Stimulated activated memory B cell treated with anti-CD40 and anti-IgM and Interleukin-4, amounts not matched to agents 10 μg/mL and 1 μg/mL and 100 μg/mL, for 72 hours (primary cell): ENCODE measurements around the gene THSD7A.
A peak's percentile ranks its signal among the peaks of the same experiment; 100 is the strongest.

Experiments
- ATAC-seq: fragments of 150-1000 bp; cut with Tn5 transposase; 2 replicates; pipeline ENCODE4 v1.10.0; 2021
- H3K27ac Mint-ChIP-seq: one replicate; pipeline ENCODE4 v1.8.0; 2022; ENCODE audit warnings: mild to moderate bottlenecking, mixed read lengths
- H3K27me3 Mint-ChIP-seq: one replicate; pipeline ENCODE4 v1.8.0; 2022; ENCODE audit warnings: mixed read lengths
- H3K36me3 Mint-ChIP-seq: one replicate; pipeline ENCODE4 v1.8.0; 2022; ENCODE audit warnings: mixed read lengths
- H3K4me1 Mint-ChIP-seq: one replicate; pipeline ENCODE4 v1.8.0; 2022; ENCODE audit warnings: mixed read lengths
- H3K4me3 Mint-ChIP-seq: one replicate; pipeline ENCODE4 v1.8.0; 2022; ENCODE audit warnings: mild to moderate bottlenecking, moderate library complexity, mixed read lengths
- H3K9me3 Mint-ChIP-seq: one replicate; pipeline ENCODE4 v1.8.0; 2022; ENCODE audit warnings: mixed read lengths

THSD7A gene

DNA sequence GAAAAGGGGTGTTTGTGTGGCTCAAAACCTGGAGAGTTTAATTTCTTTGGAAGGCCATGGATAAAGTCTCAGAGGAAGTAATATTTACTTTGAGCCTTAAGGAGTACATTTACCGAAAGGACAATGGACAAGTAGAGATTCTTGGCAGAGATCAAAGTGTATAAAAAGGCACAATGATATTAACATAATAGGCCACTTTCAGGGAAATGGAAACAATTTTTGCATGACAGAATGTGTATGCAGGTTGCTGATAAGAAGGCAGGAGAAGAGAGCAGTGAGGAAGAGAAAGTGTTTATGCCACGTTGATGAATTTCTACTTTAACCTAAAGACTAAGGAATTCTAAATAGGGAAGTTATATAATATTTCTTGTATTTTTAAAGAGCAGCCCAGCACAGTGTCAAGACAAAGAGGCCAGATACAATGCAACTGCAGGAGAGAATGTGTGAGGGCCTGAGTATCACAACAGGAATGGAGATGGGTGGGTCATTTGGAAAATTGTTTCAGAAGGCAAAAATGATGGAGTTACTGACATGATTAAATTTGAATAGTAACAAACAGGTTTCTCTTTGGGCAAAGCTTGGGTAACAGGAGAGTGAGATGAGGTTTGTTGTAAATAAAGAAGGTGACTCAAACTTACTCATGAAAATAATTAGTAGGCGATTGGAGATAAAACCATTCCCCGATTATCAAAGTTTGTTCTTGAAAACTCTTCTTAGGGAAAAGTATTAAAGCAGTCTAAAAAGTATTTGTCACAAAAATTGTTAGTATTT, 84.1 kb downstream of the THSD7A start:
- ATAC-seq = no peak
- H3K9me3 Mint-ChIP-seq = peaks cover 7% of the 10 kb centered on the region
- no peak overlapping the region for H3K4me3 Mint-ChIP-seq
- H3K36me3 Mint-ChIP-seq = no peaks in the 10 kb centered on the region
- H3K27ac Mint-ChIP-seq = no peak overlapping the region
- H3K27me3 Mint-ChIP-seq = no peaks in the 10 kb centered on the region
- H3K4me1 Mint-ChIP-seq = no peaks in the 10 kb centered on the region

GRCh38 chr7:11746591-11746990, 85.4 kb downstream of the THSD7A start:
- Mint-ChIP-seq H3K27me3 (no peaks in the 10 kb centered on the region), H3K9me3 (peaks cover 7% of the 10 kb centered on the region), H3K4me3 (no peak overlapping the region), H3K36me3 (no peaks in the 10 kb centered on the region), H3K4me1 (no peaks in the 10 kb centered on the region), H3K27ac (no peak overlapping the region)
- ATAC-seq = no peak

- ATAC-seq = no peak
- no peaks in the 10 kb centered on the region for H3K27me3 Mint-ChIP-seq
- H3K27ac Mint-ChIP-seq = no peak overlapping the region
These were observed 88.5 kb downstream of the THSD7A start for GRCh38 chr7:11743548-11743947.

GRCh38 chr7:11743016-11743415, 89.0 kb downstream of the THSD7A start:
- no peaks in the 10 kb centered on the region for H3K4me1 Mint-ChIP-seq
- no peak overlapping the region for H3K4me3 Mint-ChIP-seq
- H3K9me3 Mint-ChIP-seq = peaks cover 7% of the 10 kb centered on the region
- no peak overlapping the region for H3K27ac Mint-ChIP-seq
- no peaks in the 10 kb centered on the region for H3K36me3 Mint-ChIP-seq
- no peaks in the 10 kb centered on the region for H3K27me3 Mint-ChIP-seq
- ATAC-seq = no peak

More at GRCh38 chr7:11743548-11743947, 88.5 kb downstream of the THSD7A start:
- Mint-ChIP-seq H3K4me1 (no peaks in the 10 kb centered on the region), H3K36me3 (no peaks in the 10 kb centered on the region), H3K9me3 (peaks cover 7% of the 10 kb centered on the region), H3K4me3 (no peak overlapping the region)

- Mint-ChIP-seq H3K4me3 (no peak overlapping the region), H3K27me3 (no peaks in the 10 kb centered on the region), H3K4me1 (no peaks in the 10 kb centered on the region), H3K36me3 (no peaks in the 10 kb centered on the region), H3K9me3 (peaks cover 4% of the 10 kb centered on the region), H3K27ac (no peak overlapping the region)
- ATAC-seq = no peak
These were observed 89.5 kb downstream of the THSD7A start for GRCh38 chr7:11742496-11742895.

- H3K27ac Mint-ChIP-seq = no peak overlapping the region
- no peak for ATAC-seq
- H3K27me3 Mint-ChIP-seq = no peaks in the 10 kb centered on the region
- no peaks in the 10 kb centered on the region for H3K4me1 Mint-ChIP-seq
- no peak overlapping the region for H3K4me3 Mint-ChIP-seq
- H3K9me3 Mint-ChIP-seq = peaks cover 4% of the 10 kb centered on the region
- no peaks in the 10 kb centered on the region for H3K36me3 Mint-ChIP-seq
These were observed 94.3 kb downstream of the THSD7A start for GRCh38 chr7:11737723-11738122.

DNA sequence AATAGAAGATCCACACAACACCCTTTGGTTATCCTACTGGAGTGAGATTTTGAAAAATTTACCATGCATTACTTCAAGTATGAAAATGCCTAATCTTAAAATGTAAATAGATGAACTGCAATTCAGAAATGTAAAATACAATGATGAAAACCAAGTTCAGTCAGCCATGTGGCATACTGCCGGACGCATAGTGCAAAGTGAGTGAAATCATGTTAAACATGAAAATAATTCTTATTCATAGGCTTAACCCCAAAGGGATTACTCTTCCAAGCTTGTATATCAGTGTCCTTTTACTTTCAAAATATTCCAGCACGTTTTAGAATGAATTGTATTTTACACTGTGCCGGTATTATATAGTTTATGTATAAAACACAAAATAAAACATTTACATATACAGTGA, 99.8 kb downstream of the THSD7A start:
- no peak overlapping the region for H3K27ac Mint-ChIP-seq
- ATAC-seq = no peak

DNA sequence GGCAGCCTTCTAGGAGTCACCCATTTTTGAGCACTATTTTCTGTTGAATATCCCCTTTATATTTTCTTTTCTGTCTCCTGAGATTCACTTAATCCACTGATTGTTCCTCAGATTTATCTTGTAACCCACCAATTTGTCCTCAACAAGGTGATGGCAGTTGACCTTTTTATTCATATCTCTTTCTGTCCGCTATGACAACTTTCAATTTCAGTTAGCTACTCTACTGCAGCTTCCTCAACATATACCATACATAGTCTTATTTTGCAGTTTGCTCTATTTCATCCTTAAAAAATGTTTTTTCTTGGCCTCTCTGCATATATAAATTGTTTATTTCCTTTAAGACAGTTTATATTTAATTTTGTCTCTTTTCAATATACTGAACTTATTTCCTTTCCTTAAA, 101.3 kb downstream of the THSD7A start:
- H3K36me3 Mint-ChIP-seq = no peaks in the 10 kb centered on the region
- no peaks in the 10 kb centered on the region for H3K27me3 Mint-ChIP-seq
- H3K4me1 Mint-ChIP-seq = no peaks in the 10 kb centered on the region
- ATAC-seq = no peak
- H3K27ac Mint-ChIP-seq = no peak overlapping the region
- H3K4me3 Mint-ChIP-seq = no peak overlapping the region
- no peaks in the 10 kb centered on the region for H3K9me3 Mint-ChIP-seq

More for the DNA sequence above, 99.8 kb downstream of the THSD7A start:
- Mint-ChIP-seq H3K36me3 (no peaks in the 10 kb centered on the region), H3K4me3 (no peak overlapping the region), H3K4me1 (no peaks in the 10 kb centered on the region), H3K27me3 (no peaks in the 10 kb centered on the region), H3K9me3 (peaks cover 4% of the 10 kb centered on the region)

DNA sequence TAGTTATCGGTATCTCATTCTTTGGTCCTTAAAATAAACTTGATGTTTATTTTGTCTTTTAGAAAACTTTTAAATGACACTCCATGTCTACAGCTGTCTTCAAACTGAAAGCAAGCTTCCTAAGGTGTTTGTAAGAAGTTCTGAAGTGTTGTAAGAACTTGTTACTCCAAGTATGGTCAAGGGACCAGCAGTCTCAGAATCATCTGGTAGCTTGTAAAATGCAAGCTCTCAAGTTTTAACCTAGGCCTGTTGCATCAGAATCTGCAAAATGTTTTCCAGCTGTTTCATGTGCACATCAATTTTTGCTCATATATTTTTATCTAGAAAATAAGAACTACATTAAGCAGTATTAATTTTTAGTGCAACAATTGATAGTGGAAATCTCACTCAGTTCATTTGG, 104.1 kb downstream of the THSD7A start:
- H3K4me1 Mint-ChIP-seq = no peaks in the 10 kb centered on the region
- no peaks in the 10 kb centered on the region for H3K9me3 Mint-ChIP-seq
- H3K27ac Mint-ChIP-seq = no peak overlapping the region
- H3K27me3 Mint-ChIP-seq = no peaks in the 10 kb centered on the region
- no peak overlapping the region for H3K4me3 Mint-ChIP-seq
- H3K36me3 Mint-ChIP-seq = no peaks in the 10 kb centered on the region
- no peak for ATAC-seq

- Mint-ChIP-seq H3K4me1 (no peaks in the 10 kb centered on the region), H3K27ac (no peak overlapping the region), H3K9me3 (no peaks in the 10 kb centered on the region), H3K36me3 (no peaks in the 10 kb centered on the region), H3K4me3 (no peak overlapping the region), H3K27me3 (no peaks in the 10 kb centered on the region)
- no peak for ATAC-seq
These were observed 105.2 kb downstream of the THSD7A start for GRCh38 chr7:11726794-11727155.

DNA sequence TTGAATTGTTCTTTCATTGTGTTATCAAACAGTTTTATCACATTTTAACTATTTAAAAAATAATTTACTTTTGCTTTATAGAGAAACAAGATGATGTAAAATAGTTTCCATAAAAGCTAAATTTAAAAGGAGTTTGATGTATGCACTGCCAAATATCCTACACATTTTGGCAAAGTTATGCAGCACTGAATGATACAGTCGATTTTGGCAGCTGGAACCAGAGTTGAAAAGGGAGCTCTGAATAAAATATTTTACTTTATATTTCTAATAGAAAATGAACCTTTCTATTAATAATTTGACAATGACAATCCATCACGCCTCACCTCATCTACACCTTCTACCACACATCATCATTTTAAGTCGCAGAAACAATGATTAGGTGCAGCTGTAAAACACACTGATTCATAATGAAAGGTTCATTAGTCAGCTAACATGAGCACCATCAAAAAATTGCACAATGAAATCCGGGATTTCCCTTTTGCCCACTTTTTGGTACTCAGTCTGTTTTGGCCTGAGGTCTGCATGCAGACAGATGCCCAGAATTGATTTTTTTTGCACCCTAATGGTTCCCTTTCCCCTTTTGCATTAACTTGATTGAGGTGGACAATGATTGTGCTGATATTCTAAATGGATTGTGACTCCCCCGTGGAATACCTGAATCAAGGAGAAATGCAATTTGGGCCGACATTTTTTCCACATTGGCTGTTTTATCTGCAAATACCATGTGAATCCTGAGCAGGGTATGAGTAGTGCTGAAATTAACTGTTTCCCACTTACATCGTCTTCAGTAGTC, 105.8 kb downstream of the THSD7A start:
- no peaks in the 10 kb centered on the region for H3K36me3 Mint-ChIP-seq

GRCh38 chr7:11716185-11716584, 115.8 kb downstream of the THSD7A start:
- no peak overlapping the region for H3K4me3 Mint-ChIP-seq
- no peaks in the 10 kb centered on the region for H3K9me3 Mint-ChIP-seq
- no peaks in the 10 kb centered on the region for H3K4me1 Mint-ChIP-seq
- peak; percentile 20 for ATAC-seq
- no peaks in the 10 kb centered on the region for H3K27me3 Mint-ChIP-seq
- no peak overlapping the region for H3K27ac Mint-ChIP-seq
- no peaks in the 10 kb centered on the region for H3K36me3 Mint-ChIP-seq

More for the DNA sequence above, 105.8 kb downstream of the THSD7A start:
- Mint-ChIP-seq H3K9me3 (no peaks in the 10 kb centered on the region), H3K4me3 (no peak overlapping the region), H3K27me3 (no peaks in the 10 kb centered on the region), H3K27ac (no peak overlapping the region), H3K4me1 (no peaks in the 10 kb centered on the region)
- no peak for ATAC-seq

- no peaks in the 10 kb centered on the region for H3K4me1 Mint-ChIP-seq
- H3K27me3 Mint-ChIP-seq = no peaks in the 10 kb centered on the region
- H3K36me3 Mint-ChIP-seq = no peaks in the 10 kb centered on the region
These were observed 117.3 kb downstream of the THSD7A start for GRCh38 chr7:11714676-11715075.

GRCh38 chr7:11714205-11714604, 117.8 kb downstream of the THSD7A start:
- Mint-ChIP-seq H3K36me3 (no peaks in the 10 kb centered on the region), H3K9me3 (no peaks in the 10 kb centered on the region), H3K4me1 (no peaks in the 10 kb centered on the region), H3K27me3 (no peaks in the 10 kb centered on the region), H3K27ac (no peak overlapping the region), H3K4me3 (no peak overlapping the region)
- ATAC-seq = no peak

More at GRCh38 chr7:11714676-11715075, 117.3 kb downstream of the THSD7A start:
- ATAC-seq = no peak
- H3K4me3 Mint-ChIP-seq = no peak overlapping the region
- H3K9me3 Mint-ChIP-seq = no peaks in the 10 kb centered on the region
- H3K27ac Mint-ChIP-seq = no peak overlapping the region

DNA sequence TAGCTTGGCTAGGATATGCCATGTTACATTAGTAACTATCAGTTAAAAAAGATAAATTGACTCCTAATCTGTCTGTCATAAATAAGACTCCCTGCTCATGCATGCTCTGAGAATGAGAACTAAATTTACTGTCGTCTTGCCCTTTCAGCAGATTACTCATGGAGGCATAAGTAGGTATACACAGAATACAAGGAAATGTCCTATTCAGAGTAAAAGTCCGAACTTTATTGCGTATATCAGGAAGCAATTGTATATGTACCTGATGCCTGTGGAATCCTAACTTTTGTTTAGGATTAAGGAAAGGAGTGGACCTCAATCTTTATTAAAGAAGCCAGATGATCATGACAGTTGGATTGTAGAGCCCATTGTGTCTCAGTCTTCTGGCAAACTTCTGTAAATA, 118.6 kb downstream of the THSD7A start:
- no peaks in the 10 kb centered on the region for H3K36me3 Mint-ChIP-seq
- H3K27ac Mint-ChIP-seq = no peak overlapping the region
- no peaks in the 10 kb centered on the region for H3K9me3 Mint-ChIP-seq
- H3K4me1 Mint-ChIP-seq = no peaks in the 10 kb centered on the region
- ATAC-seq = no peak
- H3K27me3 Mint-ChIP-seq = no peaks in the 10 kb centered on the region
- H3K4me3 Mint-ChIP-seq = no peak overlapping the region

GRCh38 chr7:11710377-11710776, 121.6 kb downstream of the THSD7A start:
- Mint-ChIP-seq H3K9me3 (no peaks in the 10 kb centered on the region), H3K27me3 (no peaks in the 10 kb centered on the region), H3K27ac (no peak overlapping the region), H3K4me1 (no peaks in the 10 kb centered on the region), H3K36me3 (no peaks in the 10 kb centered on the region), H3K4me3 (no peak overlapping the region)
- no peak for ATAC-seq
